B cell (primary cell): ENCODE results near the gene SUOX. TPM values are rescaled to one million over a fixed set of nuclear protein-coding genes. Genes with fewer than 3 reads are reported as not detected.

Experiments
- ATAC-seq: fragments of 200-7000 bp; cut with Tn5 transposase; one replicate; pipeline ENCODE4 v1.10.0; 2021; ENCODE audit warnings: low read depth, mild to moderate bottlenecking, moderate number of reproducible peaks, moderate library complexity
- CTCF ChIA-PET: fragments of 350-600 bp; sonication (Branson Sonifier 250); formaldehyde crosslinking; loops from one replicate; lab custom pipeline; 2021; ENCODE audit warnings: antibody characterized with exemption, inconsistent platforms; lab: Charles Lee
- POLR2A ChIA-PET: fragments of 350-600 bp; sonication (Branson Sonifier 250); formaldehyde crosslinking; loops from one replicate; lab custom pipeline; 2021; ENCODE audit warnings: antibody characterized with exemption; lab: Charles Lee
- DNase-seq: peaks from one replicate; pipeline ENCODE4 v3.0.0; 2013
- H2AFZ ChIP-seq: 2 replicates; pipeline ENCODE4 v1.6.1; 2012; ENCODE audit warnings: mild to moderate bottlenecking, low read depth, low read length; ENCODE audit not compliant: insufficient read depth, poor library complexity, severe bottlenecking
- H3K27ac ChIP-seq, 2 donors: 1 replicate in 1 of 2; 2 replicates in 1 of 2; pipeline ENCODE4 v1.5.1; 2012 to 2013; ENCODE audit warnings: low read length in 2 of 2, mild to moderate bottlenecking in 2 of 2, moderate library complexity in 1 of 2
- H3K27me3 ChIP-seq, 4 experiments: fragments of 200-600 bp in 1 of 4; sonication (generic) in 1 of 4; replicated peaks in 1 of 4; 1 replicate in 2 of 4; 2 replicates in 2 of 4; pipeline versions ENCODE4 v1.6.1 to v1.7.0; 2013 to 2016; ENCODE audit warnings: low read length in 3 of 4, mild to moderate bottlenecking in 2 of 4, mixed read lengths in 1 of 4, moderate library complexity in 1 of 4; ENCODE audit not compliant: insufficient read depth in 4 of 4, control insufficient read depth in 3 of 4; ENCODE audit errors: control extremely low read depth in 1 of 4
- H3K36me3 ChIP-seq, 2 experiments: replicated peaks in 1 of 2; 1 replicate in 1 of 2; 2 replicates in 1 of 2; pipeline versions ENCODE4 v1.6.1 to v1.7.1; 2013; ENCODE audit warnings: low read length in 1 of 2; ENCODE audit not compliant: insufficient read depth in 2 of 2, control insufficient read depth in 1 of 2; ENCODE audit errors: control extremely low read depth in 1 of 2, extremely low read depth in 1 of 2
- H3K4me1 ChIP-seq, 2 donors: fragments of 200-600 bp in 1 of 2; sonication (generic) in 1 of 2; 1 replicate in 1 of 2; 2 replicates in 1 of 2; pipeline versions ENCODE4 v1.5.1 to v1.6.1; 2013 to 2017; ENCODE audit warnings: low read length in 2 of 2; ENCODE audit not compliant: control insufficient read depth in 2 of 2, insufficient read depth in 2 of 2
- H3K4me2 ChIP-seq: replicated peaks from 2 replicates; pipeline ENCODE3; 2012; ENCODE audit warnings: mild to moderate bottlenecking, low read depth, low read length; ENCODE audit not compliant: poor library complexity, severe bottlenecking
- H3K4me3 ChIP-seq, 5 experiments: fragments of 200-600 bp in 1 of 5; sonication (generic) in 1 of 5; 1 replicate in 3 of 5; 2 replicates in 2 of 5; pipeline versions ENCODE4 v1.5.1 to v1.7.0; 2011 to 2016; ENCODE audit warnings: low read length in 4 of 5, mild to moderate bottlenecking in 4 of 5, low read depth in 2 of 5, control low read depth in 1 of 5, moderate library complexity in 1 of 5; ENCODE audit not compliant: insufficient read depth in 1 of 5; ENCODE audit errors: control extremely low read depth in 1 of 5, extremely low read depth in 1 of 5
- H3K79me2 ChIP-seq: fragments of 200-600 bp; sonication (generic); one replicate; pipeline ENCODE4 v1.6.0; 2016; ENCODE audit warnings: low read length; ENCODE audit not compliant: control insufficient read depth, insufficient read depth
- H3K9ac ChIP-seq: fragments of 200-600 bp; sonication (generic); 2 replicates; pipeline ENCODE4 v1.6.1; 2017; ENCODE audit warnings: mild to moderate bottlenecking, low read length, moderate library complexity
- H3K9me3 ChIP-seq, 3 donors: one replicate each; pipeline versions ENCODE4 v1.6.1 to v1.7.1; 2013; ENCODE audit warnings: low read length in 2 of 3; ENCODE audit not compliant: control insufficient read depth in 2 of 3, insufficient read depth in 1 of 3; ENCODE audit errors: control extremely low read depth in 1 of 3
- H4K20me1 ChIP-seq: 2 replicates; pipeline ENCODE4 v1.6.0; 2012; ENCODE audit warnings: mild to moderate bottlenecking, low read length; ENCODE audit not compliant: insufficient read depth, control insufficient read depth, poor library complexity, severe bottlenecking
- H3K27ac Mint-ChIP-seq: one replicate; pipeline ENCODE4 v1.8.0; 2021; ENCODE audit warnings: mixed read lengths
- H3K27me3 Mint-ChIP-seq: one replicate; pipeline ENCODE4 v1.8.0; 2021; ENCODE audit warnings: mixed read lengths
- H3K4me1 Mint-ChIP-seq: one replicate; pipeline ENCODE4 v1.8.0; 2021; ENCODE audit warnings: mixed read lengths
- H3K4me3 Mint-ChIP-seq: one replicate; pipeline ENCODE4 v1.8.0; 2021; ENCODE audit warnings: mixed read lengths
- H3K9me3 Mint-ChIP-seq: one replicate; pipeline ENCODE4 v1.8.0; 2022; ENCODE audit warnings: mixed read lengths; ENCODE audit not compliant: insufficient read depth
- CTCF ChIP-seq: fragments of 200-600 bp; IDR thresholded peaks from one replicate; pipeline ENCODE4 v1.8.0; 2022; ENCODE audit warnings: antibody characterized with exemption, mild to moderate bottlenecking
- EZH2 ChIP-seq: IDR thresholded peaks from 2 replicates; pipeline ENCODE4 v1.6.1; 2012; ENCODE audit warnings: borderline replicate concordance, low read depth, mild to moderate bottlenecking, moderate library complexity, low read length; ENCODE audit not compliant: insufficient read depth, poor library complexity, severe bottlenecking
- WGBS: methylation state at CpG from one replicate; pipeline ENCODE4 v1.1.5; 2013; ENCODE audit warnings: missing lambda C conversion rate; ENCODE audit not compliant: insufficient coverage; 5-methylcytosine and 5-hydroxymethylcytosine counted together
- intact Hi-C: fragments of 100-400 bp; cut with micrococcal nuclease; formaldehyde crosslinking; loops from one replicate; pipeline ENCODE4 v1.10.0; 2022
- polyA plus RNA-seq: library from polyadenylated mRNA; depleted of rRNA; stranded (reverse); fragments of >200 nt; gene quantifications from 2 replicates; pipeline ENCODE4 v1.2.3, GENCODE V29; 2012
- total RNA-seq, 2 donors: library from RNA; stranded (reverse); fragments of 120-200 nt in 1 of 2; gene quantifications; 1 replicate in 1 of 2; 2 replicates in 1 of 2; pipeline versions ENCODE4 v1.2.3 to v1.2.4, GENCODE V29; 2013 to 2022

SUOX gene
- total and polyA plus RNA-seq, 2 donors (not counting 1 experiment from before 2014, with no cell fraction given), result 3.1 to 7.5 TPM

GRCh38 chr12:55982319-55982936 lies 14.6 kb upstream of the SUOX start:
- Histone ChIP-seq H3K4me2 (peak overlapping the region; percentile 59), H3K27ac (peak overlapping the region; percentile 3 to 60), H3K79me2 (peaks cover 59% of the 10 kb centered on the region), H3K27me3 (no peaks in the 10 kb centered on the region), H3K36me3 (peaks cover 4 to 19% of the 10 kb centered on the region in 2 experiments), H3K9ac (peak overlapping the region; percentile 36), H4K20me1 (peaks cover 36% of the 10 kb centered on the region), H3K4me3 (no peak overlapping the region), H3K4me1 (peaks cover 23% of the 10 kb centered on the region in 2 donors), H3K9me3 (no peaks in the 10 kb centered on the region), H2AFZ (no peak overlapping the region)
- Mint-ChIP-seq H3K4me1 (peaks cover 22% of the 10 kb centered on the region), H3K27me3 (no peaks in the 10 kb centered on the region), H3K4me3 (peak overlapping the region; percentile 18), H3K9me3 (no peaks in the 10 kb centered on the region), H3K27ac (peak overlapping the region; percentile 44)
- TF ChIP-seq CTCF, result no peak
- no peak for TF ChIP-seq EZH2
- DNase-seq, result peak; percentile 49
- intact Hi-C loops, result no loop called here
- CTCF ChIA-PET, result interaction anchor here (0.7 to 2.8 kb wide), 7 partner anchors 9 to 316 kb away, joined by 3 to 19 read pairs (median 3); partner anchors contain the start of gene RAB5B
- ATAC-seq, result peak; percentile 76
- POLR2A ChIA-PET, result interaction anchor here (0.6 to 1.5 kb wide), 3 partner anchors 8 to 53 kb away, joined by 5 to 7 read pairs (median 5); partner anchors contain the start of gene RAB5B
- WGBS, result 0% methylated on average over 1 of the region's 3 CpGs

DNA sequence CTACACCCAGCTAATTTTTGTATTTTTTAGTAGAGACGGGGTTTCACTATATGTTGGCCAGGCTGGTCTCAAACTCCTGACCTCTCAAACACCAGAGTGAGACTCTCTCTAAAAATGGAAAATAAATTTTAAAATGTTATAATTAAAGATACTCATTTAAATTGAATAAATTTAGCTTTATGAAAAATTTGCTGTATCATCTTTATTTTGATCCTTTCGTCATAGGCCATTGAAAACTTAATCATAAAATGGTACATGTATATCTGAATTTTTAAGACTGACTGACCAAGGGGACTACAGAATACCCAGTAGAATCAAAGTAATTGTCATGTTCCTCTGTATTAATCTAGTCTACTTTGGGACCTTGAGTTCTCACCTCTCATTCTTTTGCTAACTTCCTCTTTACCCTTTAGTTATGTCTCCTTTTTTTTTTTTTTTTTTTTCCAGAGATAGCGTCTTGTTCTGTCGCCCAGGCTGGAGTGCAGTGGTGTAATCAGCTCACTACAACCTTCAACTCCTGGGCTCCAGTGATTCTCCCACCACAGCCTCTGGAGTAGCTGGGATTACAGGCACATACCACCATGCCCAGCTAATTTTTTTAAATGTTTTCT lies 13.7 kb upstream of the SUOX start:
- no peak overlapping the region for H3K4me3 ChIP-seq
- H4K20me1 ChIP-seq, result peaks cover 29% of the 10 kb centered on the region
- WGBS, result 0% methylated on average over 2 of the region's 4 CpGs
- ChIA-PET POLR2A (interaction anchor here (0.7 to 1.5 kb wide), 3 partner anchors 11 to 653 kb away, joined by 5 to 6 read pairs (median 5); no protein-coding TSS in a partner anchor), CTCF (interaction anchor here (0.9 to 2.8 kb wide), 4 partner anchors 11 to 58 kb away, joined by 3 to 19 read pairs (median 5); no protein-coding TSS in a partner anchor)
- H3K4me2 ChIP-seq, result peak overlapping the region; percentile 57
- Mint-ChIP-seq H3K4me3 (peak overlapping the region; percentile 61), H3K27me3 (no peaks in the 10 kb centered on the region), H3K27ac (peak overlapping the region; percentile 75), H3K4me1 (peaks cover 22% of the 10 kb centered on the region), H3K9me3 (no peaks in the 10 kb centered on the region)
- H2AFZ ChIP-seq, result no peak overlapping the region
- peaks cover 23% of the 10 kb centered on the region in 2 donors for H3K4me1 ChIP-seq
- peaks cover 50% of the 10 kb centered on the region for H3K79me2 ChIP-seq
- no peaks in the 10 kb centered on the region for H3K27me3 ChIP-seq
- peaks cover 4 to 23% of the 10 kb centered on the region in 2 experiments for H3K36me3 ChIP-seq
- ATAC-seq (peak; percentile 51), DNase-seq (peak; percentile 44)
- no peaks in the 10 kb centered on the region for H3K9me3 ChIP-seq
- TF ChIP-seq EZH2 (no peak), CTCF (no peak)
- intact Hi-C loops, result no loop called here
- peak overlapping the region in 1 of 2 donors; percentile 60 for H3K27ac ChIP-seq
- H3K9ac ChIP-seq, result no peak overlapping the region
